ENCODE results near the gene RAP2A.

RAP2A gene

DNA sequence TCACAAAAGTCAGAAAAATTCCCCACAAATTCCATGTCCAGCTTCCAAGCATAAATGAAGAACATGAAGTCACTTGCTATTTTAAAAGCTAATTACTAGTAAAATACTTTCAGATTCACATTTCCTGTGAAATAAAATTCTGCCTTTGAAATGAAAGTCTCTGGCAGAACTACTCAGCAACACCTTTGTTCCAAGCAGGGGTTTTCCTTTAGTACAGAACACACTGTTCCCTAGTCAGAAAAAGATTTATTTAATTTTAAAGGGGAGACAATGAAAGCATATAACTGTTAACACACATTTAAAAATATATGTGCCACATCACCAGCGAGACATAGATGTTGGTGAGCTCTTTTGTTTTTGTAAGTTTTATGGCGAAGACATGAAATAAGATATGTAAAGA is 26.4 kb upstream of the RAP2A start:
- 0 out of 2 replicates have a peak, but pooled peaks cover 5% of the 10 kb centered on the region for H3K9me3 ChIP-seq (ENCODE audit: insufficient read depth, low read length)
- H3K9me2 ChIP-seq (replicated peaks; ENCODE audit: insufficient read depth, low read length): no peaks in the 10 kb centered on the region
- no peak overlapping the region for H3K9ac ChIP-seq (ENCODE audit: low read length)
- H4K20me1 ChIP-seq (ENCODE audit: low read depth, low read length): no peaks in the 10 kb centered on the region
- no peak overlapping the region for H3K4me2 ChIP-seq (ENCODE audit: low read depth, low read length, poor library complexity, severe bottlenecking)
- no peak overlapping the region for H3K27ac ChIP-seq (ENCODE audit: low read depth, low read length)
- H3K4me3 ChIP-seq (ENCODE audit: insufficient read depth, low read length, poor library complexity, severe bottlenecking): no peak overlapping the region
- no peaks in the 10 kb centered on the region for H3F3A ChIP-seq (ENCODE audit: insufficient read depth)
- no peak for TF ChIP-seq EZH2phosphoT487 (conservative IDR thresholded peaks at IDR 0.05; ENCODE audit: low read length)
- TF ChIP-seq, protein P1, sequence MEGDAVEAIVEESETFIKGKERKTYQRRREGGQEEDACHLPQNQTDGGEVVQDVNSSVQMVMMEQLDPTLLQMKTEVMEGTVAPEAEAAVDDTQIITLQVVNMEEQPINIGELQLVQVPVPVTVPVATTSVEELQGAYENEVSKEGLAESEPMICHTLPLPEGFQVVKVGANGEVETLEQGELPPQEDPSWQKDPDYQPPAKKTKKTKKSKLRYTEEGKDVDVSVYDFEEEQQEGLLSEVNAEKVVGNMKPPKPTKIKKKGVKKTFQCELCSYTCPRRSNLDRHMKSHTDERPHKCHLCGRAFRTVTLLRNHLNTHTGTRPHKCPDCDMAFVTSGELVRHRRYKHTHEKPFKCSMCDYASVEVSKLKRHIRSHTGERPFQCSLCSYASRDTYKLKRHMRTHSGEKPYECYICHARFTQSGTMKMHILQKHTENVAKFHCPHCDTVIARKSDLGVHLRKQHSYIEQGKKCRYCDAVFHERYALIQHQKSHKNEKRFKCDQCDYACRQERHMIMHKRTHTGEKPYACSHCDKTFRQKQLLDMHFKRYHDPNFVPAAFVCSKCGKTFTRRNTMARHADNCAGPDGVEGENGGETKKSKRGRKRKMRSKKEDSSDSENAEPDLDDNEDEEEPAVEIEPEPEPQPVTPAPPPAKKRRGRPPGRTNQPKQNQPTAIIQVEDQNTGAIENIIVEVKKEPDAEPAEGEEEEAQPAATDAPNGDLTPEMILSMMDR (IDR thresholded peaks at IDR 0.05; ENCODE audit: insufficient read depth, low read length, poor library complexity, severe bottlenecking): no peak
- H3K27me3 ChIP-seq (ENCODE audit: low read length): no peaks in the 10 kb centered on the region
- H3K79me2 ChIP-seq (ENCODE audit: insufficient read depth, low read length): no peaks in the 10 kb centered on the region
- no peaks in the 10 kb centered on the region for H3K36me3 ChIP-seq (ENCODE audit: low read length)
- H2AFZ ChIP-seq (ENCODE audit: low read depth, low read length, severe bottlenecking): no peak overlapping the region

DNA sequence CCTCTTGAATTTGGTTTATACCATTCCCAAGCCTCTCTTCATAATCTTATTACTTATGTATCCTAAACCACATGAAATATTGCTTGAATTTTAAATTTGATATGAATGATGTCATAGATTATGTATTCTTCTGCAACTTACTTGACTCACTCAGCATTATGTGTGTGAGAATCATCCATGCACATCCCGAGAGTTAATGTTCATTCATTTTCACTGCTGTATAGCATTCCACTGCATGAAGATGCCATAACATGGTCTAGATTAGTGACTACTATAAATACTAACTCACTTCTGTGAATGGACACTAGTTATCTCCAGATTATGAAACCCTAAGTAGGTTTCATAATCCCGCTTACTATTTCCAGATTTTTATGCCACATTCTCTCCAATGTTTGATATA is 25.0 kb upstream of the RAP2A start:
- no peaks in the 10 kb centered on the region for H3K79me2 ChIP-seq (ENCODE audit: insufficient read depth, low read length)
- TF ChIP-seq, protein P1 (IDR thresholded peaks at IDR 0.05; ENCODE audit: insufficient read depth, low read length, poor library complexity, severe bottlenecking): no peak
- TF ChIP-seq EZH2phosphoT487 (conservative IDR thresholded peaks at IDR 0.05; ENCODE audit: low read length): no peak
- no peaks in the 10 kb centered on the region for H3K36me3 ChIP-seq (ENCODE audit: low read length)
- no peaks in the 10 kb centered on the region for H4K20me1 ChIP-seq (ENCODE audit: low read depth, low read length)
- H2AFZ ChIP-seq (ENCODE audit: low read depth, low read length, severe bottlenecking): no peak overlapping the region
- H3K4me3 ChIP-seq (ENCODE audit: insufficient read depth, low read length, poor library complexity, severe bottlenecking): no peak overlapping the region
- no peaks in the 10 kb centered on the region for H3K27me3 ChIP-seq (ENCODE audit: low read length)
- 0 out of 2 replicates have a peak, but pooled peaks cover 5% of the 10 kb centered on the region for H3K9me3 ChIP-seq (ENCODE audit: insufficient read depth, low read length)
- H3K27ac ChIP-seq (ENCODE audit: low read depth, low read length): no peak overlapping the region
- no peaks in the 10 kb centered on the region for H3F3A ChIP-seq (ENCODE audit: insufficient read depth)
- H3K4me2 ChIP-seq (ENCODE audit: low read depth, low read length, poor library complexity, severe bottlenecking): no peak overlapping the region
- H3K9me2 ChIP-seq (replicated peaks; ENCODE audit: insufficient read depth, low read length): no peaks in the 10 kb centered on the region
- H3K9ac ChIP-seq (ENCODE audit: low read length): no peak overlapping the region

DNA sequence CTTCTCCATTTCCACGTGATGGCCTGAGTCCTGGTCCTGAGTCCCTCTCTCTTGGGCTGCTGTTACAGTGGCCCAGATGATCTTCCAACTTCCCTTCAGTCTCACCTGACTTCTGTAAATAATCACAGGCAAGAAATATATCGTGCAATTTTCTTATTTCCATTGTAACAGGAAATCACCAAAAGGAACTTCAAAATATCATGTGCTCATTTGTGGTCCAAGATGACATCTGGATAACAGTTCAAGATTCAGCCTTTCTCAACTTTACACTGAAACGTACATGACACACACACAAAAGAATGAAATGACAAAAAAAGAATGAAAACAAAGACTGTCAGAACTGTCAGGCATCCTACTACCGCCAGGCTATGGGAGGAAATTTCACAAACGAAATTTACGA is 22.0 kb upstream of the RAP2A start:
- no peak overlapping the region for H2AFZ ChIP-seq (ENCODE audit: low read depth, low read length, severe bottlenecking)
- H3K9me3 ChIP-seq (ENCODE audit: insufficient read depth, low read length): 0 out of 2 replicates have a peak, but pooled peaks cover 5% of the 10 kb centered on the region
- no peaks in the 10 kb centered on the region for H3K36me3 ChIP-seq (ENCODE audit: low read length)
- no peaks in the 10 kb centered on the region for H3K79me2 ChIP-seq (ENCODE audit: insufficient read depth, low read length)
- no peak overlapping the region for H3K27ac ChIP-seq (ENCODE audit: low read depth, low read length)
- no peak overlapping the region for H3K9ac ChIP-seq (ENCODE audit: low read length)
- H3K27me3 ChIP-seq (ENCODE audit: low read length): no peaks in the 10 kb centered on the region
- no peaks in the 10 kb centered on the region for H4K20me1 ChIP-seq (ENCODE audit: low read depth, low read length)
- TF ChIP-seq, protein P1 (IDR thresholded peaks at IDR 0.05; ENCODE audit: insufficient read depth, low read length, poor library complexity, severe bottlenecking): no peak
- TF ChIP-seq EZH2phosphoT487 (conservative IDR thresholded peaks at IDR 0.05; ENCODE audit: low read length): no peak
- H3F3A ChIP-seq (ENCODE audit: insufficient read depth): no peaks in the 10 kb centered on the region
- no peak overlapping the region for H3K4me2 ChIP-seq (ENCODE audit: low read depth, low read length, poor library complexity, severe bottlenecking)
- no peak overlapping the region for H3K4me3 ChIP-seq (ENCODE audit: insufficient read depth, low read length, poor library complexity, severe bottlenecking)
- H3K9me2 ChIP-seq (replicated peaks; ENCODE audit: insufficient read depth, low read length): no peaks in the 10 kb centered on the region

Measured in SU-DHL-6 (cell line).